HepG2 (cell line): ENCODE results near the gene TEKT1. TPM values are rescaled to one million over a fixed set of nuclear protein-coding genes. Genes with fewer than 3 reads are reported as not detected.

ENCODE experiments used
- ATAC-seq: fragments of 200-7000 bp; cut with Tn5 transposase; 3 replicates; pipeline ENCODE4 v1.9.1; 2020; ENCODE audit warnings: mild to moderate bottlenecking, moderate library complexity
- BruUV-seq: library from RNA; stranded (reverse); fragments of 400-500 nt; replicated peaks from 2 replicates; lab custom pipeline; 2021; lab: Mats Ljungman, UMichigan
- CTCF ChIA-PET: fragments of 300-600 bp; formaldehyde crosslinking; extraction: SDS; loops from one replicate; lab custom pipeline; 2021; ENCODE audit warnings: low total read pairs, inconsistent platforms, low intra/inter-chr PET ratio; lab: Yijun Ruan, JAX
- POLR2A ChIA-PET: fragments of 350-600 bp; sonication (Branson Sonifier 250); formaldehyde crosslinking; loops from one replicate; lab custom pipeline; 2020; ENCODE audit warnings: antibody characterized with exemption, inconsistent platforms; lab: Yijun Ruan, JAX
- DNase-seq: peaks from one replicate; pipeline ENCODE4 v3.0.0-alpha.2; 2015; ENCODE audit warnings: low spot score
- FAIRE-seq: peaks from 3 replicates; lab custom pipeline; 2011; peaks lifted over from hg19 to GRCh38; lab: Jason Lieb, UNC
- H2AFZ ChIP-seq: one replicate; pipeline ENCODE4 v1.6.1; 2011; ENCODE audit warnings: low read length, inconsistent platforms
- H3K27ac ChIP-seq: fragments of 300-600 bp; 3 replicates; pipeline ENCODE4 v1.8.0; 2011; ENCODE audit warnings: mixed run types, mild to moderate bottlenecking, mixed read lengths, low read length, inconsistent platforms; ENCODE audit not compliant: insufficient read depth; ENCODE audit errors: extremely low read length
- H3K27me3 ChIP-seq, 2 experiments: fragments of 200-600 bp in 1 of 2; 2 replicates in 1 of 2; 3 replicates in 1 of 2; pipeline versions ENCODE4 v1.6.0 to v1.8.0; 2011; ENCODE audit warnings: low read length in 2 of 2, mild to moderate bottlenecking in 2 of 2, moderate library complexity in 2 of 2, inconsistent platforms in 1 of 2; ENCODE audit not compliant: insufficient read depth in 2 of 2, control insufficient read depth in 1 of 2
- H3K36me3 ChIP-seq, 2 experiments: fragments of 200-600 bp in 1 of 2; replicated peaks in 1 of 2; 2 replicates in 1 of 2; 3 replicates in 1 of 2; pipeline versions ENCODE4 v1.5.1 to v1.8.0; 2011; ENCODE audit warnings: low read length in 2 of 2, inconsistent platforms in 1 of 2; ENCODE audit not compliant: insufficient read depth in 2 of 2, control insufficient read depth in 1 of 2
- H3K4me1 ChIP-seq: 2 replicates; pipeline ENCODE4 v1.5.1; 2012; ENCODE audit warnings: low read length, inconsistent platforms; ENCODE audit not compliant: insufficient read depth
- H3K4me2 ChIP-seq: 2 replicates; pipeline ENCODE4 v1.6.0; 2011; ENCODE audit warnings: low read depth, low read length, inconsistent platforms
- H3K4me3 ChIP-seq, 3 experiments: fragments of 200-600 bp in 1 of 3; sonication (generic), shearing (Covaris generic) in 1 of 3; replicated peaks in 1 of 3; 2 replicates each; pipeline ENCODE4 v1.5.1; 2011 to 2016; ENCODE audit warnings: low read length in 3 of 3, inconsistent platforms in 2 of 3, low read depth in 2 of 3, mild to moderate bottlenecking in 2 of 3, control low read depth in 1 of 3, mixed read lengths in 1 of 3; ENCODE audit not compliant: insufficient read depth in 1 of 3
- H3K79me2 ChIP-seq: one replicate; pipeline ENCODE4 v1.6.1; 2011; ENCODE audit warnings: low read length, inconsistent platforms; ENCODE audit not compliant: insufficient read depth
- H3K9ac ChIP-seq: 2 replicates; pipeline ENCODE4 v1.6.0; 2011; ENCODE audit warnings: mild to moderate bottlenecking, low read depth, low read length, inconsistent platforms; ENCODE audit not compliant: insufficient read depth
- H3K9me3 ChIP-seq: 2 replicates; pipeline ENCODE4 v1.5.1; 2012; ENCODE audit warnings: mild to moderate bottlenecking, low read length
- H4K20me1 ChIP-seq: 2 replicates; pipeline ENCODE4 v1.6.0; 2011; ENCODE audit warnings: inconsistent platforms, mild to moderate bottlenecking, low read length, moderate library complexity; ENCODE audit not compliant: insufficient read depth
- ERF ChIP-seq: IDR thresholded peaks from 2 replicates; pipeline ENCODE4 v1.6.1; 2018; ENCODE audit warnings: missing biosample characterization, missing genetic modification reagents
- GRHL1 ChIP-seq: sonication (generic); formaldehyde crosslinking; conservative IDR thresholded peaks from 2 replicates; pipeline ENCODE4 v1.8.0; 2022; ENCODE audit warnings: missing genetic modification reagents
- KDM6A ChIP-seq: IDR thresholded peaks from 2 replicates; pipeline ENCODE4 v1.6.1; 2016; ENCODE audit warnings: low read depth
- MTERF4 ChIP-seq: sonication (generic); formaldehyde crosslinking; IDR thresholded peaks from 2 replicates; pipeline ENCODE4 v1.8.0; 2023; ENCODE audit warnings: mild to moderate bottlenecking, missing genetic modification reagents
- TARDBP ChIP-seq: sonication (generic); formaldehyde crosslinking; IDR thresholded peaks from 2 replicates; pipeline ENCODE4 v1.8.0; 2022; ENCODE audit warnings: mild to moderate bottlenecking, missing genetic modification reagents
- ZFY ChIP-seq: sonication (generic); formaldehyde crosslinking; IDR thresholded peaks from 2 replicates; pipeline ENCODE4 v1.4.0; 2020; ENCODE audit warnings: missing genetic modification reagents
- ZNF496 ChIP-seq: sonication (generic); formaldehyde crosslinking; IDR thresholded peaks from 2 replicates; pipeline ENCODE4 v1.8.1; 2023; ENCODE audit warnings: mild to moderate bottlenecking, moderate library complexity, missing genetic modification reagents; ENCODE audit not compliant: insufficient replicate concordance
- ZNF619 ChIP-seq: sonication (generic); formaldehyde crosslinking; IDR thresholded peaks from 2 replicates; pipeline ENCODE4 v1.4.0; 2020; ENCODE audit warnings: mild to moderate bottlenecking, missing genetic modification reagents
- ZNF816 ChIP-seq: sonication (generic); formaldehyde crosslinking; IDR thresholded peaks from 2 replicates; pipeline ENCODE4 v1.8.0; 2022; ENCODE audit warnings: missing genetic modification reagents, mild to moderate bottlenecking, borderline replicate concordance
- WGBS: methylation state at CpG from one replicate; pipeline ENCODE4 v1.1.6; 2017; ENCODE audit warnings: low lambda C conversion rate; 5-methylcytosine and 5-hydroxymethylcytosine counted together
- in situ Hi-C: cut with HindIII; loops from 2 replicates; pipeline ENCODE4 v1.10.0; 2017; ENCODE audit warnings: low pct_unique_long_range_greater_than_20kb; ENCODE audit not compliant: extremely low pct_ligation_motif_present
- intact Hi-C: fragments of 100-400 bp; cut with micrococcal nuclease; formaldehyde crosslinking; loops from one replicate; pipeline ENCODE4 v1.10.0; 2022; ENCODE audit not compliant: unreplicated experiment
- polyA plus RNA-seq, 8 experiments: library from polyadenylated mRNA; depleted of rRNA in 3 of 8; stranded (reverse) in 7 of 8; unstranded in 1 of 8; fragments of >200 nt; fragmentation: Illumina TruSeq in 4 of 8; extraction: Trizol in 4 of 8; gene quantifications; 2 replicates each; pipeline versions ENCODE4 v1.2.1 to v1.2.3, GENCODE V29; 2011 to 2016; ENCODE audit warnings: low read depth in 4 of 8, missing spikeins in 1 of 8, mixed read lengths in 1 of 8; ENCODE audit not compliant: insufficient read depth in 1 of 8
- total RNA-seq, 5 experiments: library from RNA; depleted of rRNA; stranded (reverse); fragments of >200 nt; fragmentation: Illumina TruSeq; extraction: Trizol; gene quantifications; 2 replicates each; pipeline ENCODE4 v1.2.3, GENCODE V29; 2016; ENCODE audit warnings: low read depth in 1 of 5
- TF ChIP-seq, protein P1 (sequence below): sonication (generic); formaldehyde crosslinking; IDR thresholded peaks from 2 replicates; pipeline ENCODE4; 2020; ENCODE audit warnings: missing genetic modification reagents, mild to moderate bottlenecking, borderline replicate concordance
- TF ChIP-seq, protein P2 (sequence below): sonication (generic); formaldehyde crosslinking; IDR thresholded peaks from 2 replicates; pipeline ENCODE4 v1.5.0; 2020; ENCODE audit warnings: mild to moderate bottlenecking, missing genetic modification reagents
- TF ChIP-seq, protein P3 (sequence below), 2 experiments: IDR thresholded peaks; 2 replicates each; pipeline ENCODE4 v1.6.1; 2011 to 2012; ENCODE audit warnings: low read length in 2 of 2, borderline replicate concordance in 1 of 2, low read depth in 1 of 2, mild to moderate bottlenecking in 1 of 2, moderate library complexity in 1 of 2
- TF ChIP-seq, protein P4 (sequence below): sonication (generic); formaldehyde crosslinking; IDR thresholded peaks from 2 replicates; pipeline ENCODE4 v1.4.0; 2020; ENCODE audit warnings: mild to moderate bottlenecking, missing genetic modification reagents

Gene TEKT1
- total and polyA plus RNA-seq, 2 of the 13 experiments (the other 11 are each of a cell fraction or from before 2014, with no cell fraction given) = not detected

DNA sequence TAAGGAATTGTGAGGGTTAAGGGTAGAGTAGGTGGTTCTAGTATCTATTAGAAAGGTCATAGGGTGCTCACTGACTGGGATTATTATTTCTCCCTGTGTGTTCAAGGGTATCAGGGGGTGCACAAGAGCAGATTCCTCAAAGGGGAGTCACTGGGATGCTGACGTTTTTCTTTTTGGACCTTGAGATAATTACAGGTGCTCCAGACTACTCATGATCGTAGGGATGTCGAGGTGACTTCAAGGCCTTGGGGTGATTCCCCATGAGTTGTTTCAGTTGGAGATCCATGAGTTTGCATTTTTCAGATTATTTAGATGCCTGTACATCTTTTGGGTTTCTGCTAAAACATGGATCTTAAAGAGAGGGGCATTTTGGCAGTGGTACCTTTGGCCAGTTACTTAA is 41.4 kb upstream of the TEKT1 start:
- H4K20me1 ChIP-seq = no peaks in the 10 kb centered on the region
- FAIRE-seq (no peak), DNase-seq (no peak), ATAC-seq (no peak)
- H2AFZ ChIP-seq = no peak overlapping the region
- H3K4me3 ChIP-seq = no peak overlapping the region
- H3K36me3 ChIP-seq = peaks cover 0 to 8% of the 10 kb centered on the region in 2 experiments; a peak in 1 of 5 replicates
- peaks cover 15% of the 10 kb centered on the region for H3K79me2 ChIP-seq
- WGBS = 100% methylated on average over 2 of the region's 3 CpGs
- no peak overlapping the region for H3K9ac ChIP-seq
- H3K9me3 ChIP-seq = no peaks in the 10 kb centered on the region
- CTCF ChIA-PET = no interaction called here
- intact Hi-C loops = no loop called here
- no peak overlapping the region for H3K4me2 ChIP-seq
- H3K27me3 ChIP-seq = no peaks in the 10 kb centered on the region
- H3K27ac ChIP-seq = no peak overlapping the region
- in situ Hi-C loops = no loop called here
- no TSS peak for BruUV-seq
- POLR2A ChIA-PET = no interaction called here
- TF ChIP-seq, protein P1, sequence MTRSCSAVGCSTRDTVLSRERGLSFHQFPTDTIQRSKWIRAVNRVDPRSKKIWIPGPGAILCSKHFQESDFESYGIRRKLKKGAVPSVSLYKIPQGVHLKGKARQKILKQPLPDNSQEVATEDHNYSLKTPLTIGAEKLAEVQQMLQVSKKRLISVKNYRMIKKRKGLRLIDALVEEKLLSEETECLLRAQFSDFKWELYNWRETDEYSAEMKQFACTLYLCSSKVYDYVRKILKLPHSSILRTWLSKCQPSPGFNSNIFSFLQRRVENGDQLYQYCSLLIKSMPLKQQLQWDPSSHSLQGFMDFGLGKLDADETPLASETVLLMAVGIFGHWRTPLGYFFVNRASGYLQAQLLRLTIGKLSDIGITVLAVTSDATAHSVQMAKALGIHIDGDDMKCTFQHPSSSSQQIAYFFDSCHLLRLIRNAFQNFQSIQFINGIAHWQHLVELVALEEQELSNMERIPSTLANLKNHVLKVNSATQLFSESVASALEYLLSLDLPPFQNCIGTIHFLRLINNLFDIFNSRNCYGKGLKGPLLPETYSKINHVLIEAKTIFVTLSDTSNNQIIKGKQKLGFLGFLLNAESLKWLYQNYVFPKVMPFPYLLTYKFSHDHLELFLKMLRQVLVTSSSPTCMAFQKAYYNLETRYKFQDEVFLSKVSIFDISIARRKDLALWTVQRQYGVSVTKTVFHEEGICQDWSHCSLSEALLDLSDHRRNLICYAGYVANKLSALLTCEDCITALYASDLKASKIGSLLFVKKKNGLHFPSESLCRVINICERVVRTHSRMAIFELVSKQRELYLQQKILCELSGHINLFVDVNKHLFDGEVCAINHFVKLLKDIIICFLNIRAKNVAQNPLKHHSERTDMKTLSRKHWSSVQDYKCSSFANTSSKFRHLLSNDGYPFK (CRISPR knock-in tag) = no peak
- no peak for TF ChIP-seq ERF (CRISPR knock-in tag)
- TF ChIP-seq ZNF496 (CRISPR knock-in tag) = no peak
- TF ChIP-seq MTERF4 (CRISPR knock-in tag) = no peak
- no peak for TF ChIP-seq TARDBP (CRISPR knock-in tag)
- TF ChIP-seq ZNF619 = no peak
- TF ChIP-seq, protein P2, sequence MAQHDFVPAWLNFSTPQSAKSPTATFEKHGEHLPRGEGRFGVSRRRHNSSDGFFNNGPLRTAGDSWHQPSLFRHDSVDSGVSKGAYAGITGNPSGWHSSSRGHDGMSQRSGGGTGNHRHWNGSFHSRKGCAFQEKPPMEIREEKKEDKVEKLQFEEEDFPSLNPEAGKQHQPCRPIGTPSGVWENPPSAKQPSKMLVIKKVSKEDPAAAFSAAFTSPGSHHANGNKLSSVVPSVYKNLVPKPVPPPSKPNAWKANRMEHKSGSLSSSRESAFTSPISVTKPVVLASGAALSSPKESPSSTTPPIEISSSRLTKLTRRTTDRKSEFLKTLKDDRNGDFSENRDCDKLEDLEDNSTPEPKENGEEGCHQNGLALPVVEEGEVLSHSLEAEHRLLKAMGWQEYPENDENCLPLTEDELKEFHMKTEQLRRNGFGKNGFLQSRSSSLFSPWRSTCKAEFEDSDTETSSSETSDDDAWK (CRISPR knock-in tag) = no peak
- no peak for TF ChIP-seq GRHL1 (CRISPR knock-in tag)
- TF ChIP-seq, protein P3, sequence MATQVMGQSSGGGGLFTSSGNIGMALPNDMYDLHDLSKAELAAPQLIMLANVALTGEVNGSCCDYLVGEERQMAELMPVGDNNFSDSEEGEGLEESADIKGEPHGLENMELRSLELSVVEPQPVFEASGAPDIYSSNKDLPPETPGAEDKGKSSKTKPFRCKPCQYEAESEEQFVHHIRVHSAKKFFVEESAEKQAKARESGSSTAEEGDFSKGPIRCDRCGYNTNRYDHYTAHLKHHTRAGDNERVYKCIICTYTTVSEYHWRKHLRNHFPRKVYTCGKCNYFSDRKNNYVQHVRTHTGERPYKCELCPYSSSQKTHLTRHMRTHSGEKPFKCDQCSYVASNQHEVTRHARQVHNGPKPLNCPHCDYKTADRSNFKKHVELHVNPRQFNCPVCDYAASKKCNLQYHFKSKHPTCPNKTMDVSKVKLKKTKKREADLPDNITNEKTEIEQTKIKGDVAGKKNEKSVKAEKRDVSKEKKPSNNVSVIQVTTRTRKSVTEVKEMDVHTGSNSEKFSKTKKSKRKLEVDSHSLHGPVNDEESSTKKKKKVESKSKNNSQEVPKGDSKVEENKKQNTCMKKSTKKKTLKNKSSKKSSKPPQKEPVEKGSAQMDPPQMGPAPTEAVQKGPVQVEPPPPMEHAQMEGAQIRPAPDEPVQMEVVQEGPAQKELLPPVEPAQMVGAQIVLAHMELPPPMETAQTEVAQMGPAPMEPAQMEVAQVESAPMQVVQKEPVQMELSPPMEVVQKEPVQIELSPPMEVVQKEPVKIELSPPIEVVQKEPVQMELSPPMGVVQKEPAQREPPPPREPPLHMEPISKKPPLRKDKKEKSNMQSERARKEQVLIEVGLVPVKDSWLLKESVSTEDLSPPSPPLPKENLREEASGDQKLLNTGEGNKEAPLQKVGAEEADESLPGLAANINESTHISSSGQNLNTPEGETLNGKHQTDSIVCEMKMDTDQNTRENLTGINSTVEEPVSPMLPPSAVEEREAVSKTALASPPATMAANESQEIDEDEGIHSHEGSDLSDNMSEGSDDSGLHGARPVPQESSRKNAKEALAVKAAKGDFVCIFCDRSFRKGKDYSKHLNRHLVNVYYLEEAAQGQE (IDR thresholded peaks at IDR 0.05; ENCODE audit: borderline replicate concordance in 1 of 2, low read depth in 1 of 2, low read length in 2 of 2) = no peak
- no peak for TF ChIP-seq ZFY (CRISPR knock-in tag)
- TF ChIP-seq, protein P4, sequence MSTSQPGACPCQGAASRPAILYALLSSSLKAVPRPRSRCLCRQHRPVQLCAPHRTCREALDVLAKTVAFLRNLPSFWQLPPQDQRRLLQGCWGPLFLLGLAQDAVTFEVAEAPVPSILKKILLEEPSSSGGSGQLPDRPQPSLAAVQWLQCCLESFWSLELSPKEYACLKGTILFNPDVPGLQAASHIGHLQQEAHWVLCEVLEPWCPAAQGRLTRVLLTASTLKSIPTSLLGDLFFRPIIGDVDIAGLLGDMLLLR (CRISPR knock-in tag) = no peak
- no peak for TF ChIP-seq ZNF816 (CRISPR knock-in tag)
- no peak for TF ChIP-seq KDM6A
- H3K4me1 ChIP-seq = peaks cover 2% of the 10 kb centered on the region; the same call in 1 of the 2 replicates
